HG02623 (cell line): Measurements from ENCODE around the gene CAMTA1.
"Not testable (repeated sequence)": the region's sequence is repeated elsewhere in the genome, so short reads cannot be mapped to it uniquely, and the experiment has no call there.

Experiments used
- ATAC-seq: cut with Tn5 transposase; IDR thresholded peaks from one replicate; pipeline ENCODE4 v1.9.1; 2021; ENCODE audit warnings: moderate library complexity; ENCODE audit not compliant: unreplicated experiment

Gene CAMTA1

GRCh38 chr1:7389906-7390603 lies 604.8 kb downstream of the CAMTA1 start:
- ATAC-seq, result no peak

- no peak for ATAC-seq
Observed at GRCh38 chr1:7390604-7391000, 605.3 kb downstream of the CAMTA1 start.

GRCh38 chr1:7393136-7393535 lies 607.9 kb downstream of the CAMTA1 start:
- no peak for ATAC-seq

GRCh38 chr1:7395251-7395650 lies 610.0 kb downstream of the CAMTA1 start:
- no peak for ATAC-seq

GRCh38 chr1:7398982-7399381 lies 613.7 kb downstream of the CAMTA1 start:
- no peak for ATAC-seq

GRCh38 chr1:7399514-7400125 lies 614.4 kb downstream of the CAMTA1 start:
- no peak for ATAC-seq

- no peak for ATAC-seq
Observed at GRCh38 chr1:7400566-7400965, 615.3 kb downstream of the CAMTA1 start.

GRCh38 chr1:7401814-7402547 lies 616.7 kb downstream of the CAMTA1 start:
- ATAC-seq, result no peak

- ATAC-seq, result no peak
Observed at GRCh38 chr1:7402548-7402850, 617.2 kb downstream of the CAMTA1 start.

- ATAC-seq, result no peak
Observed at GRCh38 chr1:7403265-7404045, 618.2 kb downstream of the CAMTA1 start.

GRCh38 chr1:7404046-7404742 lies 618.9 kb downstream of the CAMTA1 start:
- ATAC-seq, result no peak

GRCh38 chr1:7405844-7406500 lies 620.7 kb downstream of the CAMTA1 start:
- no peak for ATAC-seq

GRCh38 chr1:7406641-7407543 lies 621.6 kb downstream of the CAMTA1 start:
- ATAC-seq, result no peak

GRCh38 chr1:7407544-7407895 lies 622.3 kb downstream of the CAMTA1 start:
- no peak for ATAC-seq

- ATAC-seq, result no peak
Observed at GRCh38 chr1:7407980-7408770, 622.9 kb downstream of the CAMTA1 start.

- ATAC-seq, result no peak
Observed at GRCh38 chr1:7408771-7409150, 623.5 kb downstream of the CAMTA1 start.

GRCh38 chr1:7409278-7409677 lies 624.0 kb downstream of the CAMTA1 start:
- no peak for ATAC-seq

- ATAC-seq, result no peak
Observed at GRCh38 chr1:7410156-7410555, 624.9 kb downstream of the CAMTA1 start.

GRCh38 chr1:7417618-7418017 lies 632.4 kb downstream of the CAMTA1 start:
- ATAC-seq, result not testable (repeated sequence)
